Uterus (tissue), 2 donors: ENCODE results near the gene VARS2.

Experiments used
- CTCF ChIP-seq, 4 experiments: fragments of 200-600 bp in 2 of 4; fragments of 450-650 bp in 2 of 4; sonication (generic) in 2 of 4; IDR thresholded peaks; one replicate each; pipeline ENCODE4 v1.5.1; 2016 to 2019; ENCODE audit warnings: antibody characterized with exemption in 4 of 4, mild to moderate bottlenecking in 2 of 4, moderate library complexity in 1 of 4
- POLR2A ChIP-seq, 2 donors: fragments of 450-650 bp; IDR thresholded peaks; one replicate each; pipeline ENCODE4 v1.6.1; 2016; ENCODE audit warnings: antibody characterized with exemption in 2 of 2, mild to moderate bottlenecking in 1 of 2, moderate library complexity in 1 of 2

GRCh38 chr6:30926644-30927043 lies 12.6 kb downstream of the VARS2 start:
- TF ChIP-seq CTCF (IDR thresholded peaks at IDR 0.05) (no peak), POLR2A (IDR thresholded peaks at IDR 0.05) (no peak)
